Caki2 (cell line): Measurements from ENCODE around the gene PTPRZ1. TPM values are rescaled to one million over a fixed set of nuclear protein-coding genes. Genes with fewer than 3 reads are reported as not detected.

Source experiments
- DNase-seq: peaks from one replicate; pipeline ENCODE4 v3.0.0-alpha.2; 2015; ENCODE audit warnings: low read depth
- in situ Hi-C: cut with HindIII; loops from 2 replicates; pipeline ENCODE4 v1.10.0; 2016; ENCODE audit warnings: low sequenced_read_pairs, low pct_unique_long_range_greater_than_20kb, mixed read lengths
- total RNA-seq: library from RNA; depleted of rRNA; stranded (reverse); fragments of >200 nt; shearing (Covaris generic); gene quantifications from 2 replicates; pipeline ENCODE4 v1.2.3, GENCODE V29; 2014; ENCODE audit warnings: low replicate concordance

The PTPRZ1 gene
- total RNA-seq, 1 experiment from 2014 or later, result not detected

DNA sequence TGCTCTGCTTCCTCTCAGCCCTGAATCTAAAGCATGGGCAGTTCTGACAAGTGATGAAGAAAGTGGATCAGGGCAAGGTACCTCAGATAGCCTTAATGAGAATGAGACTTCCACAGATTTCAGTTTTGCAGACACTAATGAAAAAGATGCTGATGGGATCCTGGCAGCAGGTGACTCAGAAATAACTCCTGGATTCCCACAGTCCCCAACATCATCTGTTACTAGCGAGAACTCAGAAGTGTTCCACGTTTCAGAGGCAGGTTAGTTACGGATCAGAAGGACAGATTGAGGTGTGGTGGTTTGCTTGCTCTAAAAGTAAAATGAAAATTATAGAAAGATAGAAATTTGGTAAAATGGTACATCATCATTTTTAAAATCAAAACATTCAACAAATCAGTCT lies 140.7 kb downstream of the PTPRZ1 start:
- in situ Hi-C loops, result no loop called here
- no peak for DNase-seq

DNA sequence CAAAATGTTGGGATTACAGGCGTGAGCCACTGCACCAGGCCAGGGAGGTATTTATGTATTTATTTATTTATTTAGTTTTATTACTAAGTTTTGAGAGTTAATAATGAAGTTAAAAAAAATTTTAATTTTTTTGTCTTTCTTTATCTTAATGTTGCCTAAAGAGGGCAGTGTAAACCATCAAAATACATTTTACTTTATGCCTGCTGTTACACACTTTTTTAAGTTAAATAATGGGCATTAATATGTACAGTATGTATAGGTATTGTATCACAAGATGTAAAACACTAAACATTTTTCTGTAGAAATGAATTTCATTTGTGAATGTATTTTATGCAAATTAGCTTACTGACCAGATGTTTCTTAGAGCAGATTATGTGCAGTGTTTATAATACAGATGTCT lies 141.7 kb downstream of the PTPRZ1 start:
- no peak for DNase-seq
- in situ Hi-C loops, result no loop called here

DNA sequence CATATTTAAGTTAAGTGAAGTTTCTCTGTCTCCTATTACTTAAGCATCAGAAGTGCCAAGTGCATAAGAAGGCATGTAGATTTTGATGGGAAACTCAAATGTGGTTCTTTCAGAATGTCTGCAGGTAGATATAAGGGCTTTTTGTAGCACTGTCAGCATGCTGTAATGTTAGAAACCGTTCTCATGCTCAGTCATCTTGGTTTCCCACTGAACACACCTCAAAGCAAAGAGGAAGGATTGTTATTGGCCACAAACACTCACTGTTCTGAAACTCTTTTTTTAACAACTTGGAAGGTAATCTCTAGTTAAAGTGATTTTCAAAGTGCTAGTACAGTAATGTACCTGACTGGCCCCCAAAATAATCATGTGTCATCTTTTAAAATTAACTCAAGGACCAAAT lies 145.1 kb downstream of the PTPRZ1 start:
- in situ Hi-C loops, result no loop called here
- no peak for DNase-seq

DNA sequence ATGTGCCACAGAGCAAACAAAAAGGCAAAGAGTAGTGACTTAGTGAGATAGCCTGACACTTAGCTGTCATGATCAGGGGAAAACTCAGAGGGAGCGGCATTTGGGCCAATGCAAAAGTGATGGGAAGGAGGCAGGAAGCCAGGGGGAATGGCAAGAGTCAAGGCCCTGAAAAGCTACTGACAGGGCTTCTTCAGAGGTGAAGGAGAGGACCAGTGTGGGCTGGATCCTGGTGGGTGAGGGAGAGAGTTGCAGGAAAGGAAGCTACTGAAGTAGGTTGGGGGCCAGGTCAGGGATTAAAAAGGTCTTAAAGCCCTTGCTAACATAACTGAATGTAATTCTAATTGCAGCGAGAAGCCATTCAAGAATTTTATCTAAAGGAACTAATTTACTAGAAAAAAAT lies 154.1 kb downstream of the PTPRZ1 start:
- in situ Hi-C loops, result no loop called here
- DNase-seq, result no peak

DNA sequence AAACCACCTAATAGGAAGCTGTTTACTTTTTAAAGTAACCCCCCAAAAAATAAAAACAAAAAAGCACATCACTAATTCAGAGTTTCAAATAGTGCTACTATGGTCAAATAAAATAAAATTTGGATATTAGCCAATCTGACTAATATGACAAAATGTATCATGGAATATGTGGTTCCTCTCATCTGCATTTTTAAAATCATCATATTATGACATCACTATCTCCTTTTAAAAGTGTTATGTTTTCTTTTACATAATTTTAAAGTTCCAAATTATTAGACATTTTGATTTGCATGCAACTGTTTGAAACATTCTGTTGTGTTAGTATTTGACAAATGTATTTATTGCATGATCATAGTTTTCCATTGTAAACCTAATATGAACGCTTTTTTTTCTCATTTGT lies 160.7 kb downstream of the PTPRZ1 start:
- in situ Hi-C loops, result no loop called here
- DNase-seq, result no peak

DNA sequence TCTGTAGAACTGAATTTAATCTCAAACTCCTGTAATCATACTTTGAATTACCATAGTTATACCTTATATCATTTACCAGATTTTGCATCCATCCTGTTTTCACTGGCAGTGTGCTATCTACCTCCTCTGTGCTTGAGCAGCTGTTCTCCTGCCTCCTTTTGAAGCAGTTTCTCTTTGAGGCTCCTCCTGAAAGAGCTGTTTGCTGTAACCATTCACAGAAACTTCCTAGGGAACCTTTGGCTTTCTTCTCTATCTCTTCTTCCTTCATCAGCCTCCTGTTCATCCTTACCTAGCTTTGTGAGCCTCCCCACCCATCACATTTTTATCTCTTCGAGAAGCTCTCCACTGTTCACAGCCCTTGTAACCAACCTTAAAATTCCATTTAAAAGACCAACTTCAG lies 162.9 kb downstream of the PTPRZ1 start:
- no peak for DNase-seq
- in situ Hi-C loops, result no loop called here

DNA sequence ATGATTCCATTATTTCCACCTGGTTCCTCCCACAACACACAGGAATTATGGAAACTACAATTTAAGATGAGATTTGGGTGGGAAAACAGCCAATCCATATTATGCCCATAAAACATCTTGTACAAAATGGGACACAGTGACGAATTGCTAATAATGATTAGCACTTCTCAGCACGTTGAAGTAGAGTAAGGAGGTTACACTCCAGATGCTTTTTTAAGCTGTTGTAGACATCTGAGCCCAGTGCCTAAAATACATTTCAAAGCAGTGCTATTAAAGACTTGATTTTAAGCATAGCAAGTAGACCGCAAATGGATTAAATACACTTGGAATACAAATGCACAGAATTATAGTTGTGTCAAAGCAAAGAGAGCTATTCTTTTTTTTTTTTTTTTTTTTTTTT lies 165.2 kb downstream of the PTPRZ1 start:
- no peak for DNase-seq
- in situ Hi-C loops, result no loop called here

DNA sequence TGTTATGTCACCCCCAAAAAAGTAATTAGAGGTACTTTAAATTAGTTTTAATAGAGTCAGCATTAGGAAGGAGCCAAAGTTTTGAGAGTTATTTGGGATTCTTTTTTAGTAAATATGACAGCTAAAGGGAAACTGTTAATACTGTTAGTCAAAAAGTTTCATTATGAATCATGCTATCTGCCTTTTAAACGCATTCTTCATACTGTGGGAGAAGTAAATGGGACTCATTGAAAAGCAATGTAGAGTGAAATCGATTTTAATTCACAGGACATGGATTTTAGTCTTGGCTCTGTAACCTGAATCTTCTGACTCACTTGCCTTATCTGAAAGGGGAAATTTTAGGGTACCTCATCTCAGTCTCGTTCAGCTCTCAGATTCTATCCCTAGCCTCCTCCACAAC lies 165.9 kb downstream of the PTPRZ1 start:
- in situ Hi-C loops, result no loop called here
- no peak for DNase-seq

DNA sequence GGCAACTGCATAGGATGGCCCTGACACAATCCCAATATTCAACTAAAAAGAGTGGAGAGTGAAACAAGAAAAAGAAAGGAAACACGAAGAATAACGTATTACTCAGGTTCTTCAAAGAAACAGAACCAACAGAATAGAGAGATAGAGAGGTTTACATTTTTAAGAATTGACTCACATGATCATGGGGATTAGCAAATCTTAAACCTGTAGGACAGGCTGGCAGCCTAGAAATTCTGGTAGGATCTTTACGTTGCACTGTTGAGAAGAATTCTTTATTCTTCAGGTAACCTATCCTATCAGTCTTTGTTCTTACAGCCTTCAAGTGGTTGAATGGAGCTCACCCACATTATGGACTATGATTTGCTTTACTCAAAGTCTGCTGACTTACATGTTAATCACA lies 167.2 kb downstream of the PTPRZ1 start:
- no peak for DNase-seq
- in situ Hi-C loops, result no loop called here

DNA sequence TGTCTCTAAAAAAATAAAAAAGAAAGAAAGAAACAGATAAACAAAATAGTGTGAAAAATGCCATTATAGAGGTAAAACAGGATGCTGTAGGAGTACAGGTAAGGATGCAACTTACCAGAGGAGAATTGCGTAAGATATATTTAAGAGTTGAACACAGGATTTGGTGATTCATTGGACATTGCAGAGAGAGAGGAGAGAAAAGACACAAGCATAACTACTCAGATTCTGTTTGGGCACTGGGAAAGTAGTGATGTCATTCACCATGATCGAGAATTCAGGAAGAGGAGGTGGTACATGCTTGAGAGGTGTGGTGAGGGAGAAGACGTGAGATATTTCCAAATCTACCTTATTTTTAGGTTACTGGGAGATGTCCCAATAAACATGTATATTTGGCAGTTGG lies 173.4 kb downstream of the PTPRZ1 start:
- no peak for DNase-seq

DNA sequence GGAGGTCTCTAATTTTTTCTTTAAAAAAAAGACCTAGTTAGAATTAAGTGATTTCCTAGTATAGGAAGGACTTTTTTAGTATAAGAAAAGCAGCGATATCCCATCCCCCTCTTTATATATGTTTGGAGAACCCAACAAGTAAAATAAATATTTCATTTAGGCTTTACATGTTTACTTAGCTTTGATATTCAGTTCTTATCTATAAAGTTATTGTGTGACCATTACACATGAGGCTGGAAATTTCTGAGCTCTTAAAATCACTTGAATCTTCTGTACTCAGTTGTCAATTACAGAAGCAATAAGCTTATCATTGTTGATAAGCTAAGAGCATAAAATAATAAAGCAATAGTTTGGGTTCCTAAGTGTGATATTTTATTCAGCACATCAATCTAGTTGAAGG lies 181.4 kb downstream of the PTPRZ1 start:
- in situ Hi-C loops, result no loop called here
- DNase-seq, result no peak

More for the DNA sequence above, 173.4 kb downstream of the PTPRZ1 start:
- in situ Hi-C loops, result no loop called here

DNA sequence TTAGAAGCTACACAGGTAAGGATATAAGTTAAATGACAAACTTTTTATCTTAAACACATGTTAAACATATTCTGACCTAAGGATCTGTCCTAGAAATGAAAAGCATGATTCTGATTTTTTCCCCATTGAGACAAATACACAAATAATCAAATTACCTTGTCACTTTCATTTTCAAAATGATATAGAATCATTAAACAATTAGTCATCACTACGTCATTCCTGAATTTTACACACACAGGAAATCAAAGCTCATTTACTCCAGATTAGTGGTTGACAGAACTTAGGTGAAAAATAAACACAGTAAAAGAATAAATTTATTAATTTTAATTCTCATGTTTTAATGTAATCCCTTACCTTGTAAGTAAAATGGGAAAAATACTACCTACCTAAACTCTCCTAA lies 182.1 kb downstream of the PTPRZ1 start:
- in situ Hi-C loops, result no loop called here
- no peak for DNase-seq

DNA sequence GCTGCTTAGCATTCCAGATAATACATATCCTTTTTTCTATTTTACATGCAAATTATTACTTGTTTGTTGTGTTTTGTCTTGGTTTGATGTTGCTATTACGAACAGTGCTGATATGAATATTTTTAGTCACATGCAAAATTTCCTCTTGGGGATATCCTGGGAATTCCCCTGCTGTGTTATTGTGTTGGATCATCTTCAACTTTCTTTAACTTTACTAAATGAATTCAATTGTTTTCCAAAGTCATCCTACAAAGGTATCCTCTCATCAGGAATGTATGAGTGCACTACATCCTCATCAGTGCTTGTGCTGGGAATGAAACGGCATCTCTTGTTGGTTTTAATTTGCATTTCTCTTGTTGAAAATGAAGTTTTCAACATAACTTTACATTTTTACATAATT lies 184.0 kb downstream of the PTPRZ1 start:
- no peak for DNase-seq

DNA sequence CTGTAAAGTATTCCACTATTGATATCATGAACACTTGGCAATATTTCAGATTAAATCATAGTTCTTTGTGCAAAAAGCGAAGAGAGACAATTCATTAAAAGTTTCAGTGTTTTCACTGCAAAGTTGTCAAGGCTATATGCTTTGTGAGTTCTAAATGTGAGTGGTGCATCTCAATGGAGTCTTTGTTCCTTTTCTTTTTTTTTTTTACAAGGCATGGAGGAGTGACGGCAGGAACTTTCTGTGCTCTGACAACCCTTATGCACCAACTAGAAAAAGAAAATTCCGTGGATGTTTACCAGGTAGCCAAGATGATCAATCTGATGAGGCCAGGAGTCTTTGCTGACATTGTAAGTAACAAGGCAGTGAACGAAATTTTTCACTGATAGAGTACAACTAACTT lies 186.6 kb downstream of the PTPRZ1 start:
- in situ Hi-C loops, result no loop called here
- no peak for DNase-seq

More for the DNA sequence above, 184.0 kb downstream of the PTPRZ1 start:
- in situ Hi-C loops, result no loop called here

DNA sequence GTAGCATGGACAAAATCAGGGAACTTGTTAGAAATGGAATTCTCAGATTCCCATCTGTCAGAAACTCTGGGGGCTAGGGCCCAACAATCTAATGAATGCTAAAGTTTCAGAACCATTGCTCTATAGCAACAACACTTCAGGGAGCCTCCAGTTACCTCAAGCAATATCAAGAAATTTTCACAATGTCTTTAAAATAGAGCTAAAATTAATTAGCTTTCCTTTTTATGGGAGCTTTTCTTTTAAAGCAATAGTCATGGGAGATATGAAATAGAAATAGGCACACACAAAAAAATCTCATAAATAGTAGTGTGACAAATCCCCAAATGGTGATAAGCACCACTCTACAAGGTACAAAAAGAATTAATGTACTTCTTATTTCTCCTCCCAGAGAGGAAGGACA lies 190.2 kb downstream of the PTPRZ1 start:
- no peak for DNase-seq
- in situ Hi-C loops, result no loop called here

DNA sequence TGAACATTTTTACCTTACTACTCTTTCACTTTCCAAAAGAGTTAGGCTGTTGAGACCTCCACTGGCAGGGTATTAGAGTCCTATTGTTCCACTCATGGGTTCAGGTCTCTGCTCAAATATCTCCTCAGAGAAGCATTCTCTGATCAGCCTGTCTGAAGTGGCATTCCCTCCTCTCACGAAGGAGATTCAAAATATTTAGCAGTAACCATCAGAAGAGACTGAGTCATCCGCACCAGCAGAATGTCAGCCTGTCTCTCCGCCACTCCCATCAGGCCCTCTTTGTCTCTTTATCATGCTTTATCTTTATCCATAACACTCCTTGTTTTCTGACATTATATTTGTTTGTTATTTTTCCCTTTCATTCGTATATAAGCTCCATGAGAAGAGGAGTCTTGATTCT lies 192.0 kb downstream of the PTPRZ1 start:
- in situ Hi-C loops, result no loop called here
- no peak for DNase-seq

DNA sequence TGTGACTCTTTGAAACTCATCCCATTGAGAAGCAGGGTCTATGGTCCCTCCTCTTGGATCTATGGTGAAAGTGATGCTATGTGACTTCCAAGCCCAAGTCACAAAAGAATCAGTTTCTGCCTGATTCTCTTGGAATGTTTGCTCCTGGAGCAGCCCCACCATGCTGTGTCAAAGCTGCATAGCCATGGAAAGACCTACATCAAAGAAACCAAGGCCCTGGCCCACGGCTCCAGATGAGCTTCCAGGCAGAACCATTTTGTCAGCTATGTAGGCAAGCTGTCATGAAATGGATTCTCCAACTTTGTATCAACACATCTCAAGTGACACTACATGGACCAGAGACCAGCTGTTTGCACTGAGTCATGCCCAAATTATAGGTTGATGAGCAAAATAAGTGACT lies 194.1 kb downstream of the PTPRZ1 start:
- in situ Hi-C loops, result no loop called here
- no peak for DNase-seq

DNA sequence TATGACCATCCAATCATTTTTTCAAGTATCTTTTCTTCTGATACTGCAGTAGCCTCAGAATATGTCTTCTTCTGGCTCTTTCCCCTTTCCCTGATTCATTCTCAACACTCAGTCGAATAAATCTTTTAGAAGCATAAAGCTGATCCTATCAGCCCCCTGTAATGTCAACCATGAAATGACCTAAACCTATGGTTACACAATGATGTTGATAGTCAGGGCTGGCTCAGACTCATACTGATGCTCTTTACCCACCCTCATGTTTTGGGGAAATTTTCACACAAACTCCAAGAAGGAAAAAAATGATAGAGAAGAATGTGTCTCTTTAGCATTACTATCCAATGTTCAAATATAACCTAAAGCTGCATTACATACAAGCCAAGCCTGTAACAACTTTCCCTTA lies 195.1 kb downstream of the PTPRZ1 start:
- in situ Hi-C loops, result no loop called here

DNA sequence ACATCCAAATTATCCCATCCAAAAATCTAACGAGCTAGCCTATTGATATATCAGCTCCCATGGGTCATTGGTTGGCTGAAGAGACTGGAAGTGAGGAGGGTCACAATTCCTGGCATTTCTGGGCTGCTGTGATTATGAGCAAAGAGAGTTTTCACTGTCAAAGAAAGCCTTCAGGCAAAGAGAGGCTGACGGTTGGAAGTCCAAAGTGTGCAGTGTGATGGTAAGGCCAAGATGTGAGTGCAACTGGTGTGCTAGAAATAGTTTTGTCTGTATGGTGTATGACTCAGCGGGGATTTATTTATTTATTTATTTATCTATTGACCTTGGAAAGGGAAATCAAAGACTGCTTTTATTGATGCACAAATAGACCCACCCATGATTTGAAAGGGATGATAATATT lies 196.0 kb downstream of the PTPRZ1 start:
- no peak for DNase-seq
- in situ Hi-C loops, result no loop called here

More for the DNA sequence above, 195.1 kb downstream of the PTPRZ1 start:
- DNase-seq, result no peak

DNA sequence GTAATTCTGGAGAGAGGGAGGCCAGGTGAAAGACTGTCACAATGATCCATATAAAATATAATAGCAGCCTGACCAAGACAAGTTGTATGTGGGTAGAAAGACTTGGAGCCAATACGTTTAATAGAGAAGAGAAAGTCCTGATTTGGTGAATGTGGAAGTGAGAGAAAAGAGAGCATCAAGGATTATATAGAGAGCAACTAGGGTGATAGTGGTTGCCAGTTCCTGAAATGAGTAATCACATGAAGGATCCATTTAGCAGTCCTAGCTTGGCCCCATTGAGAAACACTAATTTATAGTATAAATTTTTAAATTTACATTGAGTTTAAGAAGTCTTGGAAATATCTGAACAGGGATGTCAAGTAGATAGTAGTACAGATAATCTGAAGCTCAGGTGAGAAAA lies 197.1 kb downstream of the PTPRZ1 start:
- in situ Hi-C loops, result no loop called here

DNA sequence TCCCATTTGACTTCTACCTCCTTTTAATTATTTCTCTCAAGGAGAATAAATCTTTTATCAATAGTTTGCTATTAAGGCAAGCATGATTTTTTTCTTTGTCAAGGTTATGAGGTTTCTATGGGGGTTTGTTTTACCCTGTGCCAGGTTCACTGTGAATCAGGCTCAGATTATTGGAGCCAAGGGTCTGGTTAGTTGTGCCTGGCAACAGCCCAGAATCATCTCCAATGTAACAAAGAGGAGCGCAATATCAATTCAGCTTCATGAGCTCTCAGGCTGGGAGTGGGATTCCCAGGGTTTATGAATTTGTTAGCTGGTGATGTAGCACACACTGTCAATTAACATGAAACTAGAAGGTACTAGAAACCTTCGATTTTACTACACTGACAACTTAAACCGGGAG lies 197.9 kb downstream of the PTPRZ1 start:
- in situ Hi-C loops, result no loop called here
- DNase-seq, result no peak

More for the DNA sequence above, 197.1 kb downstream of the PTPRZ1 start:
- DNase-seq, result no peak
